GM12878 (cell line): ENCODE results near the gene FAM228A. TPM values are rescaled to one million over a fixed set of nuclear protein-coding genes. Genes with fewer than 3 reads are reported as not detected.

Source experiments
- ATAC-seq: fragments of 200-7000 bp; cut with Tn5 transposase; 3 replicates; pipeline ENCODE4 v1.9.1; 2020; ENCODE audit warnings: mild to moderate bottlenecking, moderate library complexity
- BruUV-seq: library from RNA; stranded (reverse); fragments of 400-500 nt; replicated peaks from 2 replicates; lab custom pipeline; 2021; lab: Mats Ljungman, UMichigan
- CTCF ChIA-PET: fragments of 300-600 bp; sonication (Branson Sonifier 250); formaldehyde crosslinking; extraction: SDS; loops from one replicate; lab custom pipeline; 2021; ENCODE audit warnings: inconsistent platforms; lab: Yijun Ruan, JAX
- POLR2A ChIA-PET: fragments of 350-600 bp; formaldehyde crosslinking; extraction: SDS; loops from one replicate; lab custom pipeline; 2021; ENCODE audit warnings: inconsistent platforms; lab: Charles Lee
- RAD21 ChIA-PET: fragments of 300-600 bp; sonication (Branson Sonifier 250); formaldehyde crosslinking; loops from one replicate; lab custom pipeline; 2023; ENCODE audit warnings: antibody characterized with exemption; ENCODE audit not compliant: unreplicated experiment; lab: Charles Lee
- SMC1A ChIA-PET: fragments of 300-600 bp; sonication (Branson Sonifier 250); formaldehyde crosslinking; loops from one replicate; lab custom pipeline; 2023; ENCODE audit not compliant: unreplicated experiment, uncharacterized antibody; lab: Charles Lee
- DNase-seq: peaks from one replicate; pipeline ENCODE4 v3.0.0-alpha.2; 2011; ENCODE audit warnings: low read depth, low spot score
- FAIRE-seq: peaks from 3 replicates; lab custom pipeline; 2011; peaks lifted over from hg19 to GRCh38; lab: Jason Lieb, UNC
- H2AFZ ChIP-seq: 2 replicates; pipeline ENCODE4 v1.6.0; 2011; ENCODE audit warnings: low read depth, low read length, control low read depth; ENCODE audit not compliant: control insufficient read depth
- H3K27ac ChIP-seq: 2 replicates; pipeline ENCODE4 v1.5.1; 2011; ENCODE audit warnings: control low read depth; ENCODE audit not compliant: control insufficient read depth, insufficient read depth
- H3K27me3 ChIP-seq, 2 experiments: replicated peaks in 1 of 2; 2 replicates each; pipeline versions ENCODE4 v1.6.0 to v1.6.1; 2011; ENCODE audit warnings: low read length in 1 of 2; ENCODE audit not compliant: control insufficient read depth in 2 of 2, insufficient read depth in 2 of 2
- H3K36me3 ChIP-seq, 2 experiments: 2 replicates each; pipeline ENCODE4 v1.5.1; 2011; ENCODE audit warnings: low read length in 1 of 2; ENCODE audit not compliant: control insufficient read depth in 2 of 2, insufficient read depth in 2 of 2
- H3K4me1 ChIP-seq: 2 replicates; pipeline ENCODE4 v1.6.1; 2011; ENCODE audit warnings: mild to moderate bottlenecking, low read length, moderate library complexity, mixed read lengths; ENCODE audit not compliant: control insufficient read depth, insufficient read depth
- H3K4me2 ChIP-seq: 2 replicates; pipeline ENCODE4 v1.6.0; 2011; ENCODE audit warnings: control low read depth; ENCODE audit not compliant: control insufficient read depth, insufficient read depth
- H3K4me3 ChIP-seq: fragments of 200-600 bp; sonication (generic); 2 replicates; pipeline ENCODE4 v1.5.1; 2016
- H3K79me2 ChIP-seq: 2 replicates; pipeline ENCODE4 v1.6.0; 2011; ENCODE audit warnings: low read length; ENCODE audit not compliant: control insufficient read depth, insufficient read depth
- H3K9ac ChIP-seq: 2 replicates; pipeline ENCODE4 v1.8.0; 2011; ENCODE audit warnings: low read length, control low read depth, mixed read lengths; ENCODE audit not compliant: control insufficient read depth, insufficient read depth
- H3K9me3 ChIP-seq: replicated peaks from 3 replicates; pipeline ENCODE4 v1.5.1; 2011; ENCODE audit warnings: mild to moderate bottlenecking, low read length; ENCODE audit not compliant: control insufficient read depth, insufficient read depth
- H4K20me1 ChIP-seq: 2 replicates; pipeline ENCODE4 v1.6.0; 2011; ENCODE audit not compliant: control insufficient read depth, insufficient read depth
- ATF7 ChIP-seq: fragments of 450-650 bp; IDR thresholded peaks from 2 replicates; pipeline ENCODE4 v1.6.1; 2016; ENCODE audit warnings: low read depth, mild to moderate bottlenecking
- CHD2 ChIP-seq: IDR thresholded peaks from 2 replicates; pipeline ENCODE4 v1.6.1; 2011; ENCODE audit warnings: low read depth, low read length, improper control_type of control experiment, borderline replicate concordance
- FOXK2 ChIP-seq: fragments of 450-650 bp; IDR thresholded peaks from 2 replicates; pipeline ENCODE4 v1.6.1; 2017; ENCODE audit warnings: mild to moderate bottlenecking, moderate library complexity
- GABPA ChIP-seq: IDR thresholded peaks from 2 replicates; pipeline ENCODE4 v1.6.1; 2014; ENCODE audit warnings: antibody characterized with exemption, low read depth, mild to moderate bottlenecking, inconsistent platforms
- RCOR1 ChIP-seq: conservative IDR thresholded peaks from 2 replicates; pipeline ENCODE4 v1.6.1; 2012; ENCODE audit warnings: low read depth, low read length, improper control_type of control experiment
- SMC3 ChIP-seq: IDR thresholded peaks from 2 replicates; pipeline ENCODE4 v1.6.1; 2011; ENCODE audit warnings: low read length, improper control_type of control experiment, borderline replicate concordance
- TCF12 ChIP-seq: IDR thresholded peaks from 2 replicates; pipeline ENCODE4 v1.6.1; 2011; ENCODE audit warnings: low read depth, mild to moderate bottlenecking, low read length
- ZNF207 ChIP-seq: fragments of 450-650 bp; IDR thresholded peaks from 2 replicates; pipeline ENCODE4 v1.6.1; 2014; ENCODE audit warnings: antibody characterized with exemption, mild to moderate bottlenecking, borderline replicate concordance
- ZNF622 ChIP-seq: fragments of 450-650 bp; IDR thresholded peaks from 2 replicates; pipeline ENCODE4 v1.6.1; 2017; ENCODE audit warnings: mild to moderate bottlenecking, inconsistent platforms
- ZZZ3 ChIP-seq: IDR thresholded peaks from 2 replicates; pipeline ENCODE4 v1.6.1; 2011; ENCODE audit warnings: low read depth; ENCODE audit not compliant: control insufficient read depth, insufficient read length
- WGBS: methylation state at CpG from one replicate; pipeline ENCODE4 v1.1.6; 2016; ENCODE audit warnings: low lambda C conversion rate; ENCODE audit not compliant: insufficient replicate concordance, insufficient coverage; ENCODE audit errors: missing lambda C conversion rate; 5-methylcytosine and 5-hydroxymethylcytosine counted together
- in situ Hi-C: fragments of 300-500 bp; cut with MboI; formaldehyde crosslinking; loops from 9 replicates; pipeline ENCODE4 v1.14.3; 2018; ENCODE audit warnings: mixed read lengths
- intact Hi-C: fragments of 100-400 bp; cut with micrococcal nuclease; formaldehyde crosslinking; loops from one replicate; pipeline ENCODE4 v1.14.2; 2022; ENCODE audit not compliant: unreplicated experiment
- polyA plus RNA-seq, 11 experiments: library from polyadenylated mRNA; depleted of rRNA in 4 of 11; unstranded in 6 of 11; stranded (reverse) in 5 of 11; fragments of >200 nt; fragmentation: Nextera tagmentation in 4 of 11; fragmentation: Illumina TruSeq in 1 of 11; extraction: Ambion mirVana in 4 of 11; extraction: Trizol in 1 of 11; gene quantifications; 1 replicate in 1 of 11; 2 replicates in 10 of 11; pipeline versions ENCODE4 v1.2.1 to v1.2.3, GENCODE V29; 2011 to 2016; ENCODE audit warnings: inconsistent platforms in 2 of 11, missing spikeins in 2 of 11, low read depth in 1 of 11
- total RNA-seq, 4 experiments: library from RNA; depleted of rRNA in 3 of 4; stranded (reverse); fragments of >200 nt in 3 of 4; fragmentation: Illumina TruSeq in 1 of 4; extraction: Trizol in 1 of 4; gene quantifications; 2 replicates each; pipeline versions ENCODE4 v1.2.1 to v1.2.3, GENCODE V29; 2013 to 2021
- TF ChIP-seq, protein P1 (sequence below): fragments of 450-650 bp; IDR thresholded peaks from 2 replicates; pipeline ENCODE4 v1.6.1; 2017; ENCODE audit warnings: mild to moderate bottlenecking, moderate library complexity
- TF ChIP-seq, protein P2 (sequence below): IDR thresholded peaks from 2 replicates; pipeline ENCODE4 v1.6.1; 2012; ENCODE audit warnings: improper control_type of control experiment, low read depth, low read length; ENCODE audit not compliant: insufficient replicate concordance
- TF ChIP-seq, protein P3 (sequence below): fragments of 450-650 bp; IDR thresholded peaks from 2 replicates; pipeline ENCODE4 v1.6.1; 2017; ENCODE audit warnings: mild to moderate bottlenecking, low read depth, inconsistent platforms; ENCODE audit not compliant: poor library complexity, severe bottlenecking

Gene FAM228A
- total and polyA plus RNA-seq, 10 of the 15 experiments (the other 5 are each of a cell fraction or from before 2014, with no cell fraction given): 0.06 TPM; not detected in 9

DNA sequence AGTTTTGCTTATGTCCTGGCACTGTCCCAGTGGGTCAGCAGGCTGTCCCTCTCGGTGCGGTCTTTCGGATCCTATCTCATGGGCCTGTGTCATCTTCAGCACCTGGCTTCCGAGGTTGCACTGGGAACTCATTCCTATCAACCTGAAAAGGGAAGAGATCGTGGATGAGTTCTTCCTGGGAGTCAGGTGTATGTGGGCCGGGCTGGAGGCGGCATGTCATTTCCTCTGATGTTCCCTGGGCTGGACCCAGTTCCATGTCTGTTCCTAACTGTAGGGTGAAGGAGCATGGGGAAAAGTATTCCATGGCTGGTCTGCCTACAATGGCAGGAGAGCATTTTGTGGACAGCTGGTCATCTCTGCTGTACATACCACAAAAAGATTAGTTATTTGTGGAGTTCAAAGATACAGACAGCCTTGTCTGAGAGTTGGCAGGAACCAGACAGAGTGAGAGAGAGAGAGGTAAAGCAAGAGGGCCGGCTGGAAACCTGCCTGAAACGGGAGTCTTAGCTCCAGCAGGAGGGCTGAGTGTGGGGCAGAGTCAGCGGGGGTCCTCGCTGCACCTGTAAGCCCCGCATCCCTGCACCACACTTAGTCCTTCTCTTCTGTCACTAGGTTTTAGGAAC is 25.2 kb downstream of the FAM228A start:
- CTCF ChIA-PET: no interaction called here

More for the DNA sequence above, 25.2 kb downstream of the FAM228A start:
- no peak overlapping the region for H2AFZ ChIP-seq
- no peaks in the 10 kb centered on the region for H3K79me2 ChIP-seq
- H3K4me2 ChIP-seq: no peak overlapping the region
- WGBS: 82% methylated on average over 12 of the region's 12 CpGs
- in situ Hi-C loops: no loop called here
- no peak for FAIRE-seq
- no peaks in the 10 kb centered on the region for H3K4me1 ChIP-seq
- TF ChIP-seq SMC3: no peak
- TF ChIP-seq, protein P1, sequence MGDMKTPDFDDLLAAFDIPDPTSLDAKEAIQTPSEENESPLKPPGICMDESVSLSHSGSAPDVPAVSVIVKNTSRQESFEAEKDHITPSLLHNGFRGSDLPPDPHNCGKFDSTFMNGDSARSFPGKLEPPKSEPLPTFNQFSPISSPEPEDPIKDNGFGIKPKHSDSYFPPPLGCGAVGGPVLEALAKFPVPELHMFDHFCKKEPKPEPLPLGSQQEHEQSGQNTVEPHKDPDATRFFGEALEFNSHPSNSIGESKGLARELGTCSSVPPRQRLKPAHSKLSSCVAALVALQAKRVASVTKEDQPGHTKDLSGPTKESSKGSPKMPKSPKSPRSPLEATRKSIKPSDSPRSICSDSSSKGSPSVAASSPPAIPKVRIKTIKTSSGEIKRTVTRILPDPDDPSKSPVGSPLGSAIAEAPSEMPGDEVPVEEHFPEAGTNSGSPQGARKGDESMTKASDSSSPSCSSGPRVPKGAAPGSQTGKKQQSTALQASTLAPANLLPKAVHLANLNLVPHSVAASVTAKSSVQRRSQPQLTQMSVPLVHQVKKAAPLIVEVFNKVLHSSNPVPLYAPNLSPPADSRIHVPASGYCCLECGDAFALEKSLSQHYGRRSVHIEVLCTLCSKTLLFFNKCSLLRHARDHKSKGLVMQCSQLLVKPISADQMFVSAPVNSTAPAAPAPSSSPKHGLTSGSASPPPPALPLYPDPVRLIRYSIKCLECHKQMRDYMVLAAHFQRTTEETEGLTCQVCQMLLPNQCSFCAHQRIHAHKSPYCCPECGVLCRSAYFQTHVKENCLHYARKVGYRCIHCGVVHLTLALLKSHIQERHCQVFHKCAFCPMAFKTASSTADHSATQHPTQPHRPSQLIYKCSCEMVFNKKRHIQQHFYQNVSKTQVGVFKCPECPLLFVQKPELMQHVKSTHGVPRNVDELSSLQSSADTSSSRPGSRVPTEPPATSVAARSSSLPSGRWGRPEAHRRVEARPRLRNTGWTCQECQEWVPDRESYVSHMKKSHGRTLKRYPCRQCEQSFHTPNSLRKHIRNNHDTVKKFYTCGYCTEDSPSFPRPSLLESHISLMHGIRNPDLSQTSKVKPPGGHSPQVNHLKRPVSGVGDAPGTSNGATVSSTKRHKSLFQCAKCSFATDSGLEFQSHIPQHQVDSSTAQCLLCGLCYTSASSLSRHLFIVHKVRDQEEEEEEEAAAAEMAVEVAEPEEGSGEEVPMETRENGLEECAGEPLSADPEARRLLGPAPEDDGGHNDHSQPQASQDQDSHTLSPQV: no peak
- TF ChIP-seq GABPA: no peak
- TF ChIP-seq, protein P2, sequence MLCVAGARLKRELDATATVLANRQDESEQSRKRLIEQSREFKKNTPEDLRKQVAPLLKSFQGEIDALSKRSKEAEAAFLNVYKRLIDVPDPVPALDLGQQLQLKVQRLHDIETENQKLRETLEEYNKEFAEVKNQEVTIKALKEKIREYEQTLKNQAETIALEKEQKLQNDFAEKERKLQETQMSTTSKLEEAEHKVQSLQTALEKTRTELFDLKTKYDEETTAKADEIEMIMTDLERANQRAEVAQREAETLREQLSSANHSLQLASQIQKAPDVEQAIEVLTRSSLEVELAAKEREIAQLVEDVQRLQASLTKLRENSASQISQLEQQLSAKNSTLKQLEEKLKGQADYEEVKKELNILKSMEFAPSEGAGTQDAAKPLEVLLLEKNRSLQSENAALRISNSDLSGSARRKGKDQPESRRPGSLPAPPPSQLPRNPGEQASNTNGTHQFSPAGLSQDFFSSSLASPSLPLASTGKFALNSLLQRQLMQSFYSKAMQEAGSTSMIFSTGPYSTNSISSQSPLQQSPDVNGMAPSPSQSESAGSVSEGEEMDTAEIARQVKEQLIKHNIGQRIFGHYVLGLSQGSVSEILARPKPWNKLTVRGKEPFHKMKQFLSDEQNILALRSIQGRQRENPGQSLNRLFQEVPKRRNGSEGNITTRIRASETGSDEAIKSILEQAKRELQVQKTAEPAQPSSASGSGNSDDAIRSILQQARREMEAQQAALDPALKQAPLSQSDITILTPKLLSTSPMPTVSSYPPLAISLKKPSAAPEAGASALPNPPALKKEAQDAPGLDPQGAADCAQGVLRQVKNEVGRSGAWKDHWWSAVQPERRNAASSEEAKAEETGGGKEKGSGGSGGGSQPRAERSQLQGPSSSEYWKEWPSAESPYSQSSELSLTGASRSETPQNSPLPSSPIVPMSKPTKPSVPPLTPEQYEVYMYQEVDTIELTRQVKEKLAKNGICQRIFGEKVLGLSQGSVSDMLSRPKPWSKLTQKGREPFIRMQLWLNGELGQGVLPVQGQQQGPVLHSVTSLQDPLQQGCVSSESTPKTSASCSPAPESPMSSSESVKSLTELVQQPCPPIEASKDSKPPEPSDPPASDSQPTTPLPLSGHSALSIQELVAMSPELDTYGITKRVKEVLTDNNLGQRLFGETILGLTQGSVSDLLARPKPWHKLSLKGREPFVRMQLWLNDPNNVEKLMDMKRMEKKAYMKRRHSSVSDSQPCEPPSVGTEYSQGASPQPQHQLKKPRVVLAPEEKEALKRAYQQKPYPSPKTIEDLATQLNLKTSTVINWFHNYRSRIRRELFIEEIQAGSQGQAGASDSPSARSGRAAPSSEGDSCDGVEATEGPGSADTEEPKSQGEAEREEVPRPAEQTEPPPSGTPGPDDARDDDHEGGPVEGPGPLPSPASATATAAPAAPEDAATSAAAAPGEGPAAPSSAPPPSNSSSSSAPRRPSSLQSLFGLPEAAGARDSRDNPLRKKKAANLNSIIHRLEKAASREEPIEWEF: no peak
- no peak for TF ChIP-seq ZNF207
- TF ChIP-seq TCF12: no peak
- TF ChIP-seq, protein P3, sequence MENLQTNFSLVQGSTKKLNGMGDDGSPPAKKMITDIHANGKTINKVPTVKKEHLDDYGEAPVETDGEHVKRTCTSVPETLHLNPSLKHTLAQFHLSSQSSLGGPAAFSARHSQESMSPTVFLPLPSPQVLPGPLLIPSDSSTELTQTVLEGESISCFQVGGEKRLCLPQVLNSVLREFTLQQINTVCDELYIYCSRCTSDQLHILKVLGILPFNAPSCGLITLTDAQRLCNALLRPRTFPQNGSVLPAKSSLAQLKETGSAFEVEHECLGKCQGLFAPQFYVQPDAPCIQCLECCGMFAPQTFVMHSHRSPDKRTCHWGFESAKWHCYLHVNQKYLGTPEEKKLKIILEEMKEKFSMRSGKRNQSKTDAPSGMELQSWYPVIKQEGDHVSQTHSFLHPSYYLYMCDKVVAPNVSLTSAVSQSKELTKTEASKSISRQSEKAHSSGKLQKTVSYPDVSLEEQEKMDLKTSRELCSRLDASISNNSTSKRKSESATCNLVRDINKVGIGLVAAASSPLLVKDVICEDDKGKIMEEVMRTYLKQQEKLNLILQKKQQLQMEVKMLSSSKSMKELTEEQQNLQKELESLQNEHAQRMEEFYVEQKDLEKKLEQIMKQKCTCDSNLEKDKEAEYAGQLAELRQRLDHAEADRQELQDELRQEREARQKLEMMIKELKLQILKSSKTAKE: no peak
- no peak for TF ChIP-seq RCOR1
- TF ChIP-seq FOXK2: no peak
- TF ChIP-seq CHD2: no peak
- TF ChIP-seq ATF7: no peak
- TF ChIP-seq ZNF622: no peak
- TF ChIP-seq ZZZ3: no peak
- ChIA-PET RAD21 (no interaction called here), POLR2A (no interaction called here), SMC1A (no interaction called here)
- H3K36me3 ChIP-seq: peaks cover 0 to 7% of the 10 kb centered on the region in 2 experiments
- H3K4me3 ChIP-seq: no peak overlapping the region
- H3K27me3 ChIP-seq: no peaks in the 10 kb centered on the region
- H4K20me1 ChIP-seq: no peaks in the 10 kb centered on the region
- no TSS peak for BruUV-seq
- DNase-seq: no peak
- no peak overlapping the region for H3K27ac ChIP-seq
- no peak overlapping the region for H3K9ac ChIP-seq
- no peaks in the 10 kb centered on the region for H3K9me3 ChIP-seq
- intact Hi-C loops: no loop called here
- ATAC-seq: no peak
